Brain pericyte (primary cell): ENCODE results near the gene SND1.
A peak's percentile ranks its signal among the peaks of the same experiment; 100 is the strongest.

Experiments used
- DNase-seq: peaks from one replicate; pipeline ENCODE4 v3.0.0-alpha.2; 2012; ENCODE audit warnings: low read depth, low spot score

The SND1 gene

GRCh38 chr7:127683776-127684681, 32.0 kb downstream of the SND1 start:
- DNase-seq, result no peak

DNA sequence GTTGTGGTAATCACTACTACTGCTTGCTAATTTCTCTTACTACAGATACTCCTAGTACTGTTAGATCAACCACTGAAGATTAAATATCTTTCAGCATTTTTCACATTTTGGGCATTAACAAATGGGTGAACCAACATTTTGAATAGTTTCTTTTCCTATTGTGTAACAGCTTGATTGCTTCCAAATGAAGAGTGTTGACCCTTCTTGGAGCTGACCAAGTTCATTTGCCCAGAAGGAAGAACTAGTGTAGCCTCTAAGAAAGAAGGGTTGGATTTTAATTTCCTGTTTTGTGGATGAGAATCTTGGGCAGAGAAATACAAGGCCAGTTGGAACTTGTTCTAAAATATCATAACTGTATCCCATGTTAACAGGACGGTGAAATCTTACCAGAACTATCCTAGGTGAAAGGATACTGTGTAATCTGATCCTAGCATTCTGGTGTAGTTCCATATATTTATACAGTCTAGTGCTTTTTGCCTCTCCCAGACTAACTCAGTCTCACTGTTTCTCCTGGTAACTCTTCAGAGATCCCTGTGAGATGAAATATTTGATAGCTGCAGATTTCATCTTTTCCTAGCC, 37.3 kb downstream of the SND1 start:
- no peak for DNase-seq

GRCh38 chr7:127690337-127690736, 38.3 kb downstream of the SND1 start:
- DNase-seq, result no peak

- no peak for DNase-seq
Measured at GRCh38 chr7:127690806-127691205, 38.8 kb downstream of the SND1 start.

- DNase-seq, result no peak
Measured at GRCh38 chr7:127692200-127692599, 40.2 kb downstream of the SND1 start.

GRCh38 chr7:127699853-127700252, 47.9 kb downstream of the SND1 start:
- DNase-seq, result no peak

GRCh38 chr7:127702052-127702652, 50.2 kb downstream of the SND1 start:
- DNase-seq, result no peak

GRCh38 chr7:127702938-127703337, 50.9 kb downstream of the SND1 start:
- DNase-seq, result no peak

DNA sequence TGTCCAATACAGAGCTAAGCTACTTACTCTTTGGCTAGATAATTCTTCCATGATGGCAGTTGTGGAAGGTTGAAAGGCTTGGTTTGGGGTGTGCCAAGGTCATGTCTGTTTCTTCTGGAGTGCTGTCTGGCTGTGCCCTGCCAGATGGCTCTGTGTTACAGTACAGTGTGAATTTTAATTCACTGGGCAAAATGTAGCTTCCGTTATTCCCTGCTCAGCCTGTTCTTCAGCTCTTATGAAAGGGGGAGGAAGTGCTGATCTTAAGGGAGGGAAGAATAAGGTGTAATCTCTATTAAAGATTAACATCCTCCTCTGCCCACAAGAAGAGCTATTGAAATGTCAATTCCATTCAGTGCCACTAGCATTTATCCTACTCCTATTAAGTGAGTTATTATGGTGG, 52.2 kb downstream of the SND1 start:
- DNase-seq, result no peak

DNA sequence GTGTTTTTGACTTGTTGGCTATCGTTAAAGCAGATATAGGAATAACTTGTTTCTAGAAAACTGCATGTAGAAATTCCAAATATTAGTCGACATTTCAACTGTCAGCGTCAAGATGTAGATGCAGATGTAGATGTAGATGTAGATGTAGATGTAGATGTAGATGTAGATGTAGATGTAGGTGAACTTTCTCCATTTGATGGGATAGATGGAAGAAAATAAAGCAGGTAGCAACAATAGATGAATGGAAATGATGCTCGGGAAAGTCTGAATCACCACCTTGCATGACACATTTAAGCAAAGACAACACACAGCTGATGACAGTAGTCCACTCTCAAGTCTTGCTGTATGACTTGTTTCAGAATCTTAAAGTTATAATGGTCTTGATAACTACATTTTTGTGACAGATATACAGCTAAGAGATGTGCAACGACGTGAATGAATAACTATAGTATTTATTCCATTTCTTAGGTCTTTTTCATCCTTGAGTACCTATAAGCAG, 53.5 kb downstream of the SND1 start:
- no peak for DNase-seq

DNA sequence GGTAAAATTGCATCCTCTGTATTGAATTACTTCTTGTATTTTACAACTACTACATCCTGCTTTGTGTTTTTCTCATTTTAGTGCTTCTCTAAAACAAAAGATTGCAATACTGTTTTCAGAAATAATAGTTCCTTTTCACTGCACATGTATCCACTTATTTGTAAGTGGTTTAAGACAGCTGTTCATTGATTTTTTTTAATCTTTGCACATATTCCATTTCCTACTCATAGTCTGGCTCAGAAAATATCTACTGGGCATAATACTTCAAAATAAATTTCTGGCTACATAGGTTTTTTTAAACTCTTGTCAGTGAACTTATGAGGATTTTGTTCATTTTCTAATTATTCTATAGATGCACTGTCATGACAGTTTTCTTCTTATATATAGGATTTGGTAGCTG, 54.8 kb downstream of the SND1 start:
- no peak for DNase-seq

DNA sequence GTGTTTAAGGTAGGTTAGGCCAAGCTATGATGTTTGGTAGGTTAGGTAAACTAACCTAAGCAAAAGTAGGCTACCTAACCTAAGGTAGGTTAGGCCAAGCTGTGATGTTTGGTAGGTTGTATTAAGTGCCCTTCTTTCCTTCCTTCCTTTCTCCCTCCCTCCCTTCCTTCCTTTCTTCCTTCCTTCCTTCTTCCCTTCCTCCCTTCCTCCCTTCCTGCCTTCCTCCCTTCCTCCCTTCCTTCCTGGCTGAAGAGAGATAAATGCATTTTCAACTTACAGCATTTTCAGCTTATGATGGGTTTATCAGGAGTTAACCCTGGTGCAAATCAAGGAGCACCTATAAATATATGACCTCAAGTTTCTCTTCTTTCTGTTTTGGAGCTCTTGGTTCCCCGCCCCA, 56.2 kb downstream of the SND1 start:
- DNase-seq, result no peak

GRCh38 chr7:127708788-127709187, 56.8 kb downstream of the SND1 start:
- DNase-seq, result peak; percentile 43

- no peak for DNase-seq
Measured at GRCh38 chr7:127710635-127711034, 58.6 kb downstream of the SND1 start.

DNA sequence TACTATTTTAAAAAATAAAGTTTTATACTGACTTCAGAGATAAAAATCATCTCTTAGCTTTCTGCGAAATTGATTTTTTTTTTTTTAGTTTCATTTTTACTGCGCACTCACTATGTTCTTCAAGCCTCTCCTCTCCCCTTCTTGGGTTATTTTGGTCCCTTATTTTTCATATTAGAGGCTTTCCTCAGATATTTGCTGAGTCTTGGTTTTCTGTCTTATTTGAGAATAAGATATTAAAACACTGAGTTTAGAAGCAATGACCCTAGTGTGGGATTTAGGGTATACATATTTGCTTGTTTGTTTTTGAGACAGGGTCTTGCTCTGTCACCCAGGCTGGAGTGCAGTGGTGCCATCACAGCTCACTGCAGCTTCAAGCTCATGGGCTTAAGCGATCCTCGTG, 59.9 kb downstream of the SND1 start:
- no peak for DNase-seq

DNA sequence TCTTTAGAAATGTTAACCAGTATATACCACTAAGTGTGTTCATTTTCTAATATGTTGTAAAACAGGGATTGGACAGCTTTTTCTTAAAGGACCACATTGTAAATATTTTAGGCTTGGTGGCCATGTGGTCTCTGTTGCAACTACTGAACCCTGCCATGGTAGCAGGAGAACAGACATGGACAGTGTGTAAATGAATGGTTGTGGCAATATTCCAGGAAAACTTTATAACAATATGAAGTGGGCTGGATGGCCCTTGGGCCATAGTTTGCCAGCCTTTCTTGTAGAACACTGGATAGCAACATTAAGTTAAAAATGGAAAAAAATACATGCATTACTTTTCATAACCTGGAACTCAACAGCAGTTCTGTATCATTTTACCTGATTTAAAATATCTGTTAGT, 61.0 kb downstream of the SND1 start:
- no peak for DNase-seq

DNA sequence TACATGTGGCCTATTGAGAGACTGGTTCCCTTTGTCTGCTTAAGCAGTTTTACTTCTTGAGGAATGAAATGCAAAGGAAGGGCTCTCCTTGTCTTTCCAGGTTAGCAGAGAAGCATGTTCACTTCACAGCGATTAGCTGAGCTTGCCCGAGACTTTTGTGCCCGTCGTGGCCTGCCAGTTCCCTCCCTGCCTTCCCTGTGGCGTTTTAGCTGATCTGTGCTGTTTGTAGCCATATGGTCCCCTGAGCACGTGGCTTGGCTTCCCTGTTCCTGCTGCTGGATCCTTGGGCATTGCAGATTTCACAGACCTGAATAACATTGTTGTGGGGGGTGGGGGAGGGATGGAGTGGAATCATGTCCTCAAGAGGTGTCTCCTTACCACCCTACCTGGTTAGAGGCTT, 61.8 kb downstream of the SND1 start:
- no peak for DNase-seq

DNA sequence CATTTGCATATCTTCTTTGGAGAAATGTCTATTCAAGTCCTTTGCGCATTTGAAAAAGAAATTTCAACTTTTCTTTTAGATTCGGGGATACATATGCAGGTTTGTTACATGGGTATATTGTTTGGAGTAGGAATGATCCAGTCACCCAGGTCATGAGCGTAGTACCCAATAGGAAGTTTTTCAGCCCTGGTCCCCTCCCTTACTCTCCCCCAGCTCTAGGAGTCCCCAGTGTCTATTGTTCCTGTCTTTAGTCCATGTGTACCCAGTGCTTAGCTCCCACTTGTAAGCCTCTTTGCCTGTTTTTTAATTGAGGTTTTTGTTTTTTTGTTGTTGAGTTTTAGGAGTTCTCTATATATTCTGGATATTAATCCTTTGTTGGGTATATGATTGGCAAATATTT, 63.3 kb downstream of the SND1 start:
- DNase-seq, result no peak

- DNase-seq, result no peak
Measured at GRCh38 chr7:127715901-127716300, 63.9 kb downstream of the SND1 start.

DNA sequence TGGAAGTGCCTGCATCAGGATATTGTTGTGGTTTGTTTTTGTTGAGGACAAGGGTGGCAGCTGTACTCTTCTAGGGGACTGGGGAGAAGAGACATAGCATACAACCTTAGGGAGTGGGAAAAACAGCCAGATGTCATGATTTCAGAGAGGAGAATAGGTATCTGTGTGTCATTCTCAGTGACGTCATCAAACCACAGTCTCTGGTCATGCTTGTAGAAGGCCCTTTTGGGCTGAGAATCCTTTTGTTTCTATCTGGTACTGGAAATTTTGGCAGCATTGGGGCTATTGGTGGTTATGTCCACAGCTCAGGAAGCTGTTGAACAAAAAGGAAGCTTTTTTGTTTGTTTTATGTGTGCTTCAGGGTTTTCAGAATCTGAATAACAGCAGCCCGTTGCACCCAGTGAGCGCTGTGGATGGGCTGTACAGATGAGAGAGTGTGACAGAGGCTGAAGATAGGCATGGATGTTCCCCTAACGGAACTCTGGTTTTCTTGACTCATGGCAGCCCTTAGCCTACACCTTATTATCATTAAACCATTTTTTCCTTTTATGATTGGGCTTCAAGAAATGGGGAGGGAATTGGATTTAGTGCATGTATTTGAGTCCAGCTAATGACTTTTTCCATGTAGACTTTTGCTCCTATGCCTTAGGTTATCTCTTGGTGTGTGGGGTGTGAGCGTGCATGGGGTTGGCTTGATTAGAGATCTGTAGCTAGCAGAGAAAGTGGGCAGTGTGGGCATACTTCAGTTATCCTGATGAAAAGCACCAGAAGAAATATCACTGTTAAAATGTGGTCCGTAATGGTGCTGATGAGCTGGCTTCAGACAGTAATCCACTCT, 65.7 kb downstream of the SND1 start:
- no peak for DNase-seq

DNA sequence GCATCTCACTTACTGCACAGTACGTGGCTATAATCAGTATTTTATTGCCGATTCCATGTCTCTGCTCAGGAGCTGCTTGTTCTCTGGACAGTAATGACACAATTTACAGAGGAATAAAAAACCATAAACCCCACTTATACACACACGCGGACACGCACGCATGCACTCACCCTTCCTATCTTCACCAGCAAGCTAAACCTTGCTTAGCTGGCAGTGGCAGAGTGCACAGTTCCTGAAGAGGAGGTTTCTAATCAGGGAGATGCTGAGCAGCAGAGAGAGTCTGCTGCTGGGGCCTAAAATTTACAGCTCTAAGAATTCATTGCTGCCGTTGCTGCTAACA, 66.3 kb downstream of the SND1 start:
- no peak for DNase-seq

DNA sequence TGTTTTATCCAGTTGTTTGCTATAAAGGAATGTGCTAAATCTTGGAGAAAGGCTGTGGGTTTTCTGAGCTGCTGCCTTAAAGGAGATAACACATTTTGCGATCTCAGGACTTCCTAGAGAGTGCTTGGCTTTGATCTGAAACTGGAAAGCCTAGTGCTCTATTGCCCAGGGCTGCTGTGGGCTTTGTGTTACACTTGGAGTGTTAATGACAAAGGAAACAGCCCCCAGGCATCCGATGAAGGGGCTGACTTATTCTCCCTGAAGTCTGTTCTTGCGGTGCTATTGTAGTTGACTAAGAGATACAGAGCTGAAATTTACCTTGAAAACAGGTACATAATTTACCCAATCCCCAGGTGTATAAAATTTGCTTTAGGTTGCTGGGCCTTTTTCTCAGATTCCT, 74.5 kb downstream of the SND1 start:
- DNase-seq, result no peak
